ENCODE results near the gene CDKN2D.

DNA sequence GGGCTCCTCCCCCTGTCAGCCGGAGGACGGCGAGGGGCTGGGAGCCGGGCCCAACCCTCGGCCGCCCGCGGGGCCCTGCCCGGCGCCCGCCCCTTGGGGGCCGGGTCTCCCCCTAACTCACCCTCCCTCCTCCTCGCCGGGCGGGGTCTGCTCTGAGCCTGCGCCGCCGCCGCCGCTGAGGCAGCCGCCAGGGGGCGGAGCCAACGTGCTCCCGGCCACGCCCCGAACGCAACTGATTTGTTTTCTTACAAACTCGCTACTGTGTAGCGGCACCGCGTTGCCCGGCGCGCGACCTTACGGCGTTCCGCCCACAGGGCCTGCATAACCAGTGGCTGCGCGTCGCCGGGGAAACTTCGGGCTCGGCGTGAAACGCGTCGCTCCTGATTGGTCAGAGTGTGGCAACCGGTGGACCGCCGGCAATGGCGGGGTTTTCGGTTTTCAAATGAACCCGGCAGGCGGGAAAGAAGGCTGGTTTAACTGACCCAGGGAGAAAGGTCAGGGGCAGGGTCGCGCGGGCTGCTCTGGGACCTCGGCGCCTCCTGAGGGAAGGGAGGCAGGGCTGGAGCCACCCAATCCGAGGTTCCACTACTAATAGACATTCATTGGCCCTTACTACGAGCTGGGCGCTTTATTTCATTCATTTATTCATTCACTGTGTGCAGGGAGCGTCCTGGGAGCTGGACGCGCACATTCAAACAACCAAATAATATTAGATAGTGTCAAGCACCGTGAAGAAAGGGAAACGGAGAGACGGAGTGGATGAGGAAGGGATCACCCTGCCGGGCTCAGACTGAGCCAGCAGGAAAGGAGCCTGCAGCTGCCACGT, at the start of gene CDKN2D:
- TF ChIP-seq POLR2A (IDR thresholded peaks at IDR 0.05; ENCODE audit: low read length): peak; percentile 72
- no peak for TF ChIP-seq GATA1 (IDR thresholded peaks at IDR 0.05; ENCODE audit: low read depth, low read length)
